ENCODE results near the gene ZNF30. TPM values are rescaled to one million over a fixed set of nuclear protein-coding genes. Genes with fewer than 3 reads are reported as not detected.
A peak's percentile ranks its signal among the peaks of the same experiment; 100 is the strongest.

The ZNF30 gene
- total RNA-seq, 2 donors from 2014 or later: 2.3 to 7.2 TPM

DNA sequence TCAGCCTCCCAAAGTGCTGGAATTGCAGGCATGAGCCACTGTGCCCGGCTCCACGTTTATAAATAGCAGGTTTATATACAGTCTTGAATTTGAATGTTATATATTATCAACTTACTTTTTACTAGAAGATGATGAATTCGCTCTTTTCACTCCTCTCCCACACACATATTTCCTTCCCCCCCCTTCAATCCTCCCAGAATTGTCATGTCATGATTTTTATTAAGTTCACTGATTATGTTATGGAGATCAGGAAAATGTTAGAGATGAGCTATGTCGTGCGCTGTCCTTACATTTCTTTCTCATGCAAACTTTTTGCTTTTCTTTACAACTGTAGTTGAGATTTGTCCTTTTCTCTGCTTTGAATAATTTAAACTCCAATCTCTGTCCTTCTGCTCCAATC, 55.6 kb downstream of the ZNF30 start:
- Histone ChIP-seq H3K27ac (no peak overlapping the region), H3K4me1 (replicated peaks) (no peaks in the 10 kb centered on the region), H3K36me3 (no peaks in the 10 kb centered on the region), H3K4me3 (no peak overlapping the region), H3K27me3 (replicated peaks; ENCODE audit: insufficient read depth) (no peaks in the 10 kb centered on the region), H3K9me3 (no peaks in the 10 kb centered on the region)
- intact Hi-C loops (cut with DNase I): no loop called here
- TF ChIP-seq POLR2AphosphoS5 (IDR thresholded peaks at IDR 0.05) (no peak), POLR2A (IDR thresholded peaks at IDR 0.05) (no peak)
- no peak for DNase-seq (ENCODE audit: low spot score)
- 63% methylated on average over 5 of the region's 5 CpGs for WGBS

DNA sequence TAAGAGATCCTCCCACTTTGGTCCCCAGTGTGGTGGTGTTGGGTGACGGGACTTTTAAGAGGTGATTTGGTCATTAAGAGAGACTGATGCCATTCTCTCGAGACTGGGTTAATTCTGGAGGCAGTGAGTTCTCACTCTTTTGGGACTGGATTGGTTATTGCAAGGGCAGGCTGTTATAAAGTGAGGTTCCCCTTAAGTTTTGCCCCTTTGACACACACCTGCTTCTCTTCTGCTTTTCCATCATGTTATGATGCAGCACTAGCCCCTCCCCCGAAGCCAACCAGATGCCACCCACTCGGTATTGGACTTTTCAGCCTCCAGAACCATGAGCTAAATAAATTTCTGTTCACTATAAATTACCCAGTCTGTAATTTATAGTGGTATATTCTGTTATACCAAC, 57.1 kb downstream of the ZNF30 start:
- TF ChIP-seq POLR2A (IDR thresholded peaks at IDR 0.05) (no peak), POLR2AphosphoS5 (IDR thresholded peaks at IDR 0.05) (no peak)
- TF ChIP-seq, protein P1, sequence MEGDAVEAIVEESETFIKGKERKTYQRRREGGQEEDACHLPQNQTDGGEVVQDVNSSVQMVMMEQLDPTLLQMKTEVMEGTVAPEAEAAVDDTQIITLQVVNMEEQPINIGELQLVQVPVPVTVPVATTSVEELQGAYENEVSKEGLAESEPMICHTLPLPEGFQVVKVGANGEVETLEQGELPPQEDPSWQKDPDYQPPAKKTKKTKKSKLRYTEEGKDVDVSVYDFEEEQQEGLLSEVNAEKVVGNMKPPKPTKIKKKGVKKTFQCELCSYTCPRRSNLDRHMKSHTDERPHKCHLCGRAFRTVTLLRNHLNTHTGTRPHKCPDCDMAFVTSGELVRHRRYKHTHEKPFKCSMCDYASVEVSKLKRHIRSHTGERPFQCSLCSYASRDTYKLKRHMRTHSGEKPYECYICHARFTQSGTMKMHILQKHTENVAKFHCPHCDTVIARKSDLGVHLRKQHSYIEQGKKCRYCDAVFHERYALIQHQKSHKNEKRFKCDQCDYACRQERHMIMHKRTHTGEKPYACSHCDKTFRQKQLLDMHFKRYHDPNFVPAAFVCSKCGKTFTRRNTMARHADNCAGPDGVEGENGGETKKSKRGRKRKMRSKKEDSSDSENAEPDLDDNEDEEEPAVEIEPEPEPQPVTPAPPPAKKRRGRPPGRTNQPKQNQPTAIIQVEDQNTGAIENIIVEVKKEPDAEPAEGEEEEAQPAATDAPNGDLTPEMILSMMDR (IDR thresholded peaks at IDR 0.05): no peak
- Histone ChIP-seq H3K9me3 (no peaks in the 10 kb centered on the region), H3K27me3 (replicated peaks; ENCODE audit: insufficient read depth) (no peaks in the 10 kb centered on the region), H3K36me3 (no peaks in the 10 kb centered on the region), H3K27ac (no peak overlapping the region), H3K4me3 (no peak overlapping the region), H3K4me1 (replicated peaks) (no peaks in the 10 kb centered on the region)
- WGBS: 86% methylated on average over 4 of the region's 4 CpGs
- intact Hi-C loops (cut with DNase I): no loop called here
- DNase-seq (ENCODE audit: low spot score): no peak

DNA sequence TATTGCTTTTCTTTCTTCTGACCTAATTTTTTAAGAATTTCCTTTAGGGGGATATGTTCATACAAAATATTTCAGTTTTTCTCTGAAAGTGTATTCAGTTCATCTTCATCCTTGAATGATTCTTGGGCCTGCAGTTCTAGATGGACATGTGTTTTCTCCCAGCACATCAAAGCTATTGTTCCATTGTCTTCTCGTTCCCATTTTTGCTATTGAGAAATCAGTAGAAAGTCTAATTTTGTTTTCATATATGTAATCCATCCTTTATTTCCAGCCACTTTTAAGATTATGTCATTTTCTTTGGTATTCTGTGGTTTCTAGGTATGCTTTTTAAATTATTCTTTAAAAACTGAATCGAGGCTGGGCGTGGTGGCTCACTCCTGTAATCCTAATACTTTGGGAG, 57.6 kb downstream of the ZNF30 start:
- Histone ChIP-seq H3K27me3 (replicated peaks; ENCODE audit: insufficient read depth) (no peaks in the 10 kb centered on the region), H3K27ac (no peak overlapping the region), H3K4me3 (no peak overlapping the region), H3K4me1 (replicated peaks) (no peaks in the 10 kb centered on the region), H3K36me3 (no peaks in the 10 kb centered on the region), H3K9me3 (no peaks in the 10 kb centered on the region)
- WGBS: 96% methylated on average over 3 of the region's 3 CpGs
- intact Hi-C loops (cut with DNase I): no loop called here
- TF ChIP-seq, protein P1 (IDR thresholded peaks at IDR 0.05): no peak
- TF ChIP-seq POLR2A (IDR thresholded peaks at IDR 0.05): no peak
- TF ChIP-seq POLR2AphosphoS5 (IDR thresholded peaks at IDR 0.05): no peak
- no peak for DNase-seq (ENCODE audit: low spot score)

DNA sequence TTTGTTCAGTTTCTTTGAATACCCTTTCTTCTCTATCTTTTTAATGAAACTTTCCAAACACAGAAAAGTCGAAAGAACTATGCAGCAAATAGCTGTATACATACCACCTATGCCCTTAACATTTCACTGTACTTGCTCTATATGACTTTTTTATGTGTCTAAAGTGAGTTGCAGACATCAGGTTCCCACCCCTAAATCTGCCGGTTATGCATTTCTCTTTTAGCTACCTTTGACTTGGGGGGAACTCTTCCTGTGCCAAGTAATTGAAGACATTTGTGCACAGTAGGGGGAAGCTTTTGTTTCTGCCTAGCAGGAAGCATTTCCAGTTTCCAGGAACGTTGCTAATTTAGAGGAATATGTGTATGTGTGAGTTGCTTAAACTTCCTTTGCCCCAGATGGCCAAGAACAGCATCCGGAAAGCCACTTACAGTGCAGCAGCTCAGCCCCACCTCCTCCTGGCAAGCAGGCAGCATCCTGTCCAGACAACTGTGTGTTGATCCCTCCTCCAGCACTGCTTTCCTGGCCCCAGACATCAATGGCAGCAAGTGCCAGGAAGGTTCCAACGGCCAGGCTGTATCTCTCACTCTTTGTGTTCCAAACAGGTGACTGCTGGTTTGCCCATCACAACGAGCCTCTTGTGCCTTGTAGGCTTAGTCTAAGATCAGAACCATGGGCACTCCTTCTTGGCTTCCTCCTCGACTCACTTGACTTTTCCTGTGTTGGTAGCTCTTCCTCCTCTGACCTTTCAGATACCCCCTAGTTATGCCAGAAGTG, 58.7 kb downstream of the ZNF30 start:
- intact Hi-C loops (cut with DNase I): no loop called here
- Histone ChIP-seq H3K4me3 (no peak overlapping the region), H3K9me3 (no peaks in the 10 kb centered on the region), H3K36me3 (no peaks in the 10 kb centered on the region), H3K27me3 (replicated peaks; ENCODE audit: insufficient read depth) (no peaks in the 10 kb centered on the region), H3K27ac (peak overlapping the region in 1 of 2 donors; percentile 11), H3K4me1 (replicated peaks) (no peaks in the 10 kb centered on the region)
- 17% methylated on average over 7 of the region's 7 CpGs for WGBS
- TF ChIP-seq, protein P1 (IDR thresholded peaks at IDR 0.05): no peak
- TF ChIP-seq POLR2AphosphoS5 (IDR thresholded peaks at IDR 0.05) (peak; percentile 62), POLR2A (IDR thresholded peaks at IDR 0.05) (no peak)
- DNase-seq (ENCODE audit: low spot score): peak; percentile 59

DNA sequence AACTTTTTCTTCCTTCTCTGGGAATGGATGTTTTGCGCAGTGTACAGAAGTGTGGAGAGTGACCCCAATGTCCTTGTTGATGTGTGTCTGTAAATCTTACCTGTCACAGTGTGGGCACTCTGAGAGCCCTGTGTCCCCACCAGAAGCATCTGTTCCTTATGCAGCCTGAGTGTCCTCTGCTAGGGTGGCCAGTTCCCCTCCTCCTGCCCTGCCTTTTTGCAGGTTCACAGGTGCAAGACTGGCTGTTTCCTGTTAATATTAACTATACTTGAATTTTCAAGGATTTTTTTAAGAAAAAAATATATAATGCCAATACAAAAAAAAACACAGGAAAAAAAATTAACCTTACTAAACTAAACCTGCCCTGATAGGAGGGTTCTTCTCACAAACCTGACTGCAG, 61.4 kb downstream of the ZNF30 start:
- TF ChIP-seq POLR2AphosphoS5 (IDR thresholded peaks at IDR 0.05) (no peak), POLR2A (IDR thresholded peaks at IDR 0.05) (no peak)
- TF ChIP-seq, protein P1 (IDR thresholded peaks at IDR 0.05): no peak
- Histone ChIP-seq H3K4me1 (replicated peaks) (no peaks in the 10 kb centered on the region), H3K27ac (no peak overlapping the region), H3K27me3 (replicated peaks; ENCODE audit: insufficient read depth) (no peaks in the 10 kb centered on the region), H3K36me3 (no peaks in the 10 kb centered on the region), H3K4me3 (no peak overlapping the region), H3K9me3 (no peaks in the 10 kb centered on the region)
- intact Hi-C loops (cut with DNase I): no loop called here
- no peak for DNase-seq (ENCODE audit: low spot score)
- 100% methylated on average over 1 of the region's 1 CpG for WGBS
